B cell (primary cell): ENCODE data around the gene CCNT1. TPM values are rescaled to one million over a fixed set of nuclear protein-coding genes. Genes with fewer than 3 reads are reported as not detected.
"Not testable (repeated sequence)": the region's sequence is repeated elsewhere in the genome, so short reads cannot be mapped to it uniquely, and the experiment has no call there.

Experiments used
- ATAC-seq: fragments of 200-7000 bp; cut with Tn5 transposase; one replicate; pipeline ENCODE4 v1.10.0; 2021; ENCODE audit warnings: low read depth, mild to moderate bottlenecking, moderate number of reproducible peaks, moderate library complexity
- CTCF ChIA-PET: fragments of 350-600 bp; sonication (Branson Sonifier 250); formaldehyde crosslinking; loops from one replicate; lab custom pipeline; 2021; ENCODE audit warnings: antibody characterized with exemption, inconsistent platforms; lab: Charles Lee
- POLR2A ChIA-PET: fragments of 350-600 bp; sonication (Branson Sonifier 250); formaldehyde crosslinking; loops from one replicate; lab custom pipeline; 2021; ENCODE audit warnings: antibody characterized with exemption; lab: Charles Lee
- DNase-seq: peaks from one replicate; pipeline ENCODE4 v3.0.0; 2013
- H2AFZ ChIP-seq: 2 replicates; pipeline ENCODE4 v1.6.1; 2012; ENCODE audit warnings: mild to moderate bottlenecking, low read depth, low read length; ENCODE audit not compliant: insufficient read depth, poor library complexity, severe bottlenecking
- H3K27ac ChIP-seq, 2 donors: 1 replicate in 1 of 2; 2 replicates in 1 of 2; pipeline ENCODE4 v1.5.1; 2012 to 2013; ENCODE audit warnings: low read length in 2 of 2, mild to moderate bottlenecking in 2 of 2, moderate library complexity in 1 of 2
- H3K27me3 ChIP-seq, 4 experiments: fragments of 200-600 bp in 1 of 4; sonication (generic) in 1 of 4; replicated peaks in 1 of 4; 1 replicate in 2 of 4; 2 replicates in 2 of 4; pipeline versions ENCODE4 v1.6.1 to v1.7.0; 2013 to 2016; ENCODE audit warnings: low read length in 3 of 4, mild to moderate bottlenecking in 2 of 4, mixed read lengths in 1 of 4, moderate library complexity in 1 of 4; ENCODE audit not compliant: insufficient read depth in 4 of 4, control insufficient read depth in 3 of 4; ENCODE audit errors: control extremely low read depth in 1 of 4
- H3K36me3 ChIP-seq, 2 experiments: replicated peaks in 1 of 2; 1 replicate in 1 of 2; 2 replicates in 1 of 2; pipeline versions ENCODE4 v1.6.1 to v1.7.1; 2013; ENCODE audit warnings: low read length in 1 of 2; ENCODE audit not compliant: insufficient read depth in 2 of 2, control insufficient read depth in 1 of 2; ENCODE audit errors: control extremely low read depth in 1 of 2, extremely low read depth in 1 of 2
- H3K4me1 ChIP-seq, 2 donors: fragments of 200-600 bp in 1 of 2; sonication (generic) in 1 of 2; 1 replicate in 1 of 2; 2 replicates in 1 of 2; pipeline versions ENCODE4 v1.5.1 to v1.6.1; 2013 to 2017; ENCODE audit warnings: low read length in 2 of 2; ENCODE audit not compliant: control insufficient read depth in 2 of 2, insufficient read depth in 2 of 2
- H3K4me2 ChIP-seq: replicated peaks from 2 replicates; pipeline ENCODE3; 2012; ENCODE audit warnings: mild to moderate bottlenecking, low read depth, low read length; ENCODE audit not compliant: poor library complexity, severe bottlenecking
- H3K4me3 ChIP-seq, 5 experiments: fragments of 200-600 bp in 1 of 5; sonication (generic) in 1 of 5; 1 replicate in 3 of 5; 2 replicates in 2 of 5; pipeline versions ENCODE4 v1.5.1 to v1.7.0; 2011 to 2016; ENCODE audit warnings: low read length in 4 of 5, mild to moderate bottlenecking in 4 of 5, low read depth in 2 of 5, control low read depth in 1 of 5, moderate library complexity in 1 of 5; ENCODE audit not compliant: insufficient read depth in 1 of 5; ENCODE audit errors: control extremely low read depth in 1 of 5, extremely low read depth in 1 of 5
- H3K79me2 ChIP-seq: fragments of 200-600 bp; sonication (generic); one replicate; pipeline ENCODE4 v1.6.0; 2016; ENCODE audit warnings: low read length; ENCODE audit not compliant: control insufficient read depth, insufficient read depth
- H3K9ac ChIP-seq: fragments of 200-600 bp; sonication (generic); 2 replicates; pipeline ENCODE4 v1.6.1; 2017; ENCODE audit warnings: mild to moderate bottlenecking, low read length, moderate library complexity
- H3K9me3 ChIP-seq, 3 donors: one replicate each; pipeline versions ENCODE4 v1.6.1 to v1.7.1; 2013; ENCODE audit warnings: low read length in 2 of 3; ENCODE audit not compliant: control insufficient read depth in 2 of 3, insufficient read depth in 1 of 3; ENCODE audit errors: control extremely low read depth in 1 of 3
- H4K20me1 ChIP-seq: 2 replicates; pipeline ENCODE4 v1.6.0; 2012; ENCODE audit warnings: mild to moderate bottlenecking, low read length; ENCODE audit not compliant: insufficient read depth, control insufficient read depth, poor library complexity, severe bottlenecking
- H3K27ac Mint-ChIP-seq: one replicate; pipeline ENCODE4 v1.8.0; 2021; ENCODE audit warnings: mixed read lengths
- H3K27me3 Mint-ChIP-seq: one replicate; pipeline ENCODE4 v1.8.0; 2021; ENCODE audit warnings: mixed read lengths
- H3K4me1 Mint-ChIP-seq: one replicate; pipeline ENCODE4 v1.8.0; 2021; ENCODE audit warnings: mixed read lengths
- H3K4me3 Mint-ChIP-seq: one replicate; pipeline ENCODE4 v1.8.0; 2021; ENCODE audit warnings: mixed read lengths
- H3K9me3 Mint-ChIP-seq: one replicate; pipeline ENCODE4 v1.8.0; 2022; ENCODE audit warnings: mixed read lengths; ENCODE audit not compliant: insufficient read depth
- EZH2 ChIP-seq: IDR thresholded peaks from 2 replicates; pipeline ENCODE4 v1.6.1; 2012; ENCODE audit warnings: borderline replicate concordance, low read depth, mild to moderate bottlenecking, moderate library complexity, low read length; ENCODE audit not compliant: insufficient read depth, poor library complexity, severe bottlenecking
- WGBS: methylation state at CpG from one replicate; pipeline ENCODE4 v1.1.5; 2013; ENCODE audit warnings: missing lambda C conversion rate; ENCODE audit not compliant: insufficient coverage; 5-methylcytosine and 5-hydroxymethylcytosine counted together
- intact Hi-C: fragments of 100-400 bp; cut with micrococcal nuclease; formaldehyde crosslinking; loops from one replicate; pipeline ENCODE4 v1.10.0; 2022
- polyA plus RNA-seq: library from polyadenylated mRNA; depleted of rRNA; stranded (reverse); fragments of >200 nt; gene quantifications from 2 replicates; pipeline ENCODE4 v1.2.3, GENCODE V29; 2012
- total RNA-seq, 2 donors: library from RNA; stranded (reverse); fragments of 120-200 nt in 1 of 2; gene quantifications; 1 replicate in 1 of 2; 2 replicates in 1 of 2; pipeline versions ENCODE4 v1.2.3 to v1.2.4, GENCODE V29; 2013 to 2022
- TF ChIP-seq, protein P1 (sequence below): fragments of 200-600 bp; IDR thresholded peaks from one replicate; pipeline ENCODE4 v1.8.0; 2022; ENCODE audit warnings: antibody characterized with exemption, mild to moderate bottlenecking

Gene CCNT1
- total and polyA plus RNA-seq, 2 donors (not counting 1 experiment from before 2014, with no cell fraction given) = 13.9 to 77.3 TPM

DNA sequence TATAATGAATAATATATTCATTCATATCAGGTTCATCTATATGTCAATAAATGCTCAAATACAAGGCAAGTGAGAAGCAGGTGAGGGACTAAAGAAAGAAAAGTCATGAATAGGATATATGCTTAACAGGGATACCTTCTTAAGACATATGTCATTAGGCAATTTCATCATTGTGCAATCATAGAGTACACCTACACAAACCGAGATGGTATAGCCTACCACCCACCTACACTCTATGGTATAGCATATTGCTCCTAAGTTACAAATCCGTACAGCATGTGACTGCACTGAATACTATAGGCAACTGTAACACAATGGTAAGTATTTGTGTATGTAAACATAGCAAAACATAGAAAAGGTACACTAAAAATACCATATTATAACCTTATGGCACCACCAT is 73.5 kb downstream of the CCNT1 start:
- Histone ChIP-seq H3K9me3 (peaks cover 0 to 12% (median 4%) of the 10 kb centered on the region in 3 donors), H3K9ac (no peak overlapping the region), H2AFZ (no peak overlapping the region), H3K27me3 (no peaks in the 10 kb centered on the region), H3K4me2 (no peak overlapping the region), H3K36me3 (peaks cover 3 to 22% of the 10 kb centered on the region in 2 experiments), H3K27ac (no peak overlapping the region), H4K20me1 (no peaks in the 10 kb centered on the region), H3K4me1 (no peaks in the 10 kb centered on the region), H3K4me3 (no peak overlapping the region), H3K79me2 (no peaks in the 10 kb centered on the region)
- ChIA-PET CTCF (interaction anchor here (0.6 kb wide), 1 partner anchor 31 kb away, joined by 3 read pairs; no protein-coding TSS in a partner anchor), POLR2A (no interaction called here)
- DNase-seq = no peak
- TF ChIP-seq, protein P1, sequence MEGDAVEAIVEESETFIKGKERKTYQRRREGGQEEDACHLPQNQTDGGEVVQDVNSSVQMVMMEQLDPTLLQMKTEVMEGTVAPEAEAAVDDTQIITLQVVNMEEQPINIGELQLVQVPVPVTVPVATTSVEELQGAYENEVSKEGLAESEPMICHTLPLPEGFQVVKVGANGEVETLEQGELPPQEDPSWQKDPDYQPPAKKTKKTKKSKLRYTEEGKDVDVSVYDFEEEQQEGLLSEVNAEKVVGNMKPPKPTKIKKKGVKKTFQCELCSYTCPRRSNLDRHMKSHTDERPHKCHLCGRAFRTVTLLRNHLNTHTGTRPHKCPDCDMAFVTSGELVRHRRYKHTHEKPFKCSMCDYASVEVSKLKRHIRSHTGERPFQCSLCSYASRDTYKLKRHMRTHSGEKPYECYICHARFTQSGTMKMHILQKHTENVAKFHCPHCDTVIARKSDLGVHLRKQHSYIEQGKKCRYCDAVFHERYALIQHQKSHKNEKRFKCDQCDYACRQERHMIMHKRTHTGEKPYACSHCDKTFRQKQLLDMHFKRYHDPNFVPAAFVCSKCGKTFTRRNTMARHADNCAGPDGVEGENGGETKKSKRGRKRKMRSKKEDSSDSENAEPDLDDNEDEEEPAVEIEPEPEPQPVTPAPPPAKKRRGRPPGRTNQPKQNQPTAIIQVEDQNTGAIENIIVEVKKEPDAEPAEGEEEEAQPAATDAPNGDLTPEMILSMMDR = no peak
- no peak for TF ChIP-seq EZH2
- WGBS = no CpG with 5 or more reads among the region's 2 CpGs
- H3K27ac Mint-ChIP-seq = no peak overlapping the region
- H3K9me3 Mint-ChIP-seq = no peaks in the 10 kb centered on the region
- ATAC-seq = no peak
- intact Hi-C loops = no loop called here
- no peaks in the 10 kb centered on the region for H3K4me1 Mint-ChIP-seq
- H3K4me3 Mint-ChIP-seq = no peak overlapping the region
- H3K27me3 Mint-ChIP-seq = no peaks in the 10 kb centered on the region

DNA sequence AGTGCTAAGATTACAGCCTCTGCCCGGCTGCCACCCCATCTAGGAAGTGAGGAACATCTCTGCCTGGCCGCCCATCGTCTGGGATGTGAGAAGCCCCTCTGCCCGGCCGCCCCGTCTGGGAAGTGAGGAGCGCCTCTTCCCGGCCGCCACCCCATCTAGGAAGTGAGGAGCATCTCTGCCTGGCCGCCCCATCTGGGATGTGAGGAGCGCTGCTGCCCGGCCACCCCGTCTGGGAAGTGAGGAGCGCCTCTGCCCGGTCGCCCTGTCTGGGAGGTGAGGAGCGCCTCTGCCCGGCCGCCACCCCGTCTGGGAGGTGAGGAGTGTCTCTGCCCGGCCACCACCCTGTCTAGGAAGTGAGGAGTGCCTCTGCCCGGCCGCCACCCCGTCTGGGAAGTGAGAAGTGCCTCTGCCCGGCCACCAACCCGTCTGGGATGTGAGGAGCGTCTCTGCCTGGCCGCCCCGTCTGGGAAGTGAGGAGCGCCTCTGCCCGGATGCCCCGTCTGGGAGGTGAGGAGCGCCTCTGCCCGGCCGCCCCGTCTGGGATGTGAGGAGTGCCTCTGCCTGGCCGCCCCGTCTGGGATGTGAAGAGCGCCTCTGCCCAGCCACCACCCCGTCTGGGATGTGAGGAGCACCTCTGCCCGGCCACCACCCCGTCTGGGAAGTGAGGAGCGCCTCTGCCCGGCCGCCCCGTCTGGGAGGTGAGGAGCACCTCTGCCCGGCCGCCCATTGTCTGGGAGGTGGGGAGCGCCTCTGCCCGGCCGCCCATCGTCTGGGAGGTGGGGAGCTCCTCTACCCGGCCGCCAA is 74.6 kb downstream of the CCNT1 start:
- intact Hi-C loops, POLR2A ChIA-PET: not testable (repeated sequence)
- CTCF ChIA-PET = interaction anchor here (0.6 kb wide), 1 partner anchor 32 kb away, joined by 3 read pairs; no protein-coding TSS in a partner anchor

More for the DNA sequence above, 74.6 kb downstream of the CCNT1 start:
- H3K4me3 Mint-ChIP-seq, H3K4me3 ChIP-seq, H3K9me3 Mint-ChIP-seq, ATAC-seq, DNase-seq, H3K4me2 ChIP-seq, H3K4me1 Mint-ChIP-seq, H3K27me3 ChIP-seq, H2AFZ ChIP-seq, H3K79me2 ChIP-seq, H3K9ac ChIP-seq, H4K20me1 ChIP-seq, H3K4me1 ChIP-seq, H3K27ac Mint-ChIP-seq, H3K27ac ChIP-seq, H3K27me3 Mint-ChIP-seq: not testable (repeated sequence)
- WGBS = 95% methylated on average over 50 of the region's 54 CpGs
- Histone ChIP-seq H3K36me3 (peaks cover 3 to 18% of the 10 kb centered on the region in 2 experiments), H3K9me3 (peaks cover 0 to 16% (median 4%) of the 10 kb centered on the region in 3 donors)
